H9 (cell line): ENCODE data around the gene RPS19. TPM values are rescaled to one million over a fixed set of nuclear protein-coding genes. Genes with fewer than 3 reads are reported as not detected.

Experiments used
- DNase-seq: peaks from one replicate; pipeline ENCODE4 v3.0.0-alpha.2; 2017
- H2AFZ ChIP-seq: one replicate; pipeline ENCODE4 v1.6.1; 2013; ENCODE audit warnings: mild to moderate bottlenecking, low read length, control low read depth, moderate library complexity
- H2AK5ac ChIP-seq: 2 replicates; pipeline ENCODE4 v1.6.1; 2013; ENCODE audit warnings: low read length, control low read depth, mixed read lengths; ENCODE audit not compliant: insufficient read length
- H2BK120ac ChIP-seq: one replicate; pipeline ENCODE4 v1.6.1; 2013; ENCODE audit warnings: low read depth, mild to moderate bottlenecking, low read length, control low read depth, inconsistent platforms; ENCODE audit not compliant: poor library complexity, severe bottlenecking
- H2BK12ac ChIP-seq: 2 replicates; pipeline ENCODE4 v1.6.1; 2013; ENCODE audit warnings: low read length, control low read depth, mixed read lengths, low read depth; ENCODE audit not compliant: insufficient read length
- H2BK15ac ChIP-seq: 2 replicates; pipeline ENCODE4 v1.6.1; 2013; ENCODE audit warnings: low read depth, low read length, control low read depth
- H2BK20ac ChIP-seq: one replicate; pipeline ENCODE4 v1.6.1; 2013; ENCODE audit warnings: low read depth, mild to moderate bottlenecking, low read length, control low read depth, inconsistent platforms; ENCODE audit not compliant: poor library complexity, severe bottlenecking
- H2BK5ac ChIP-seq: 2 replicates; pipeline ENCODE4 v1.6.1; 2013; ENCODE audit warnings: low read length, control low read depth, mixed read lengths; ENCODE audit not compliant: insufficient read length
- H3K14ac ChIP-seq: 2 replicates; pipeline ENCODE4 v1.6.1; 2013; ENCODE audit warnings: low read length, control low read depth; ENCODE audit not compliant: insufficient read depth
- H3K18ac ChIP-seq: 2 replicates; pipeline ENCODE4 v1.6.1; 2013; ENCODE audit warnings: low read depth, mild to moderate bottlenecking, mixed read lengths, low read length, control low read depth; ENCODE audit not compliant: insufficient read length
- H3K23ac ChIP-seq: 2 replicates; pipeline ENCODE4 v1.6.1; 2013; ENCODE audit warnings: low read length, control low read depth, mixed read lengths, low read depth; ENCODE audit not compliant: insufficient read length
- H3K23me2 ChIP-seq: 2 replicates; pipeline ENCODE4 v1.6.1; 2013; ENCODE audit warnings: low read depth, mild to moderate bottlenecking, mixed read lengths, low read length, control low read depth; ENCODE audit not compliant: insufficient read length, poor library complexity, severe bottlenecking
- H3K27ac ChIP-seq: 2 replicates; pipeline ENCODE4 v1.5.1; 2013; ENCODE audit warnings: low read length, control low read depth, mixed read lengths, low read depth; ENCODE audit not compliant: insufficient read length
- H3K27me3 ChIP-seq: 2 replicates; pipeline ENCODE4 v1.6.1; 2013; ENCODE audit warnings: low read length, control low read depth, inconsistent platforms; ENCODE audit not compliant: insufficient read depth
- H3K4ac ChIP-seq: 2 replicates; pipeline ENCODE4 v1.6.1; 2013; ENCODE audit warnings: low read depth, mild to moderate bottlenecking, control low read depth, inconsistent platforms, low read length, moderate library complexity
- H3K4me1 ChIP-seq: 2 replicates; pipeline ENCODE4 v1.6.1; 2013; ENCODE audit warnings: low read length, control low read depth, inconsistent platforms; ENCODE audit not compliant: insufficient read depth
- H3K4me2 ChIP-seq: 2 replicates; pipeline ENCODE4 v1.6.1; 2013; ENCODE audit warnings: low read length, control low read depth, mixed read lengths; ENCODE audit not compliant: insufficient read length, insufficient read depth
- H3K56ac ChIP-seq: 2 replicates; pipeline ENCODE4 v1.6.1; 2013; ENCODE audit warnings: low read depth, mild to moderate bottlenecking, mixed read lengths, low read length, control low read depth; ENCODE audit not compliant: insufficient read length
- H3K79me1 ChIP-seq: 2 replicates; pipeline ENCODE4 v1.6.1; 2013; ENCODE audit warnings: low read depth, mild to moderate bottlenecking, moderate library complexity, low read length, control low read depth, inconsistent platforms; ENCODE audit not compliant: insufficient read depth, poor library complexity, severe bottlenecking
- H3K79me2 ChIP-seq: 2 replicates; pipeline ENCODE4 v1.6.1; 2013; ENCODE audit warnings: low read length, control low read depth, inconsistent platforms; ENCODE audit not compliant: insufficient read depth
- H3K9ac ChIP-seq: 2 replicates; pipeline ENCODE4 v1.6.1; 2013; ENCODE audit warnings: low read length, control low read depth, mixed read lengths; ENCODE audit not compliant: insufficient read length; ENCODE audit errors: extremely low read depth
- H3K9me3 ChIP-seq: one replicate; pipeline ENCODE4 v1.6.1; 2013; ENCODE audit warnings: low read depth, low read length, inconsistent platforms; ENCODE audit not compliant: control insufficient read depth
- H3T11ph ChIP-seq: one replicate; pipeline ENCODE4 v1.6.1; 2013; ENCODE audit warnings: mild to moderate bottlenecking, low read length, control low read depth, inconsistent platforms
- H4K20me1 ChIP-seq: one replicate; pipeline ENCODE4 v1.6.1; 2013; ENCODE audit not compliant: control insufficient read depth, insufficient read length, insufficient read depth
- H4K5ac ChIP-seq: 2 replicates; pipeline ENCODE4 v1.6.1; 2013; ENCODE audit warnings: low read depth, mild to moderate bottlenecking, mixed read lengths, low read length, control low read depth; ENCODE audit not compliant: insufficient read length
- H4K8ac ChIP-seq: replicated peaks from 2 replicates; pipeline ENCODE4 v1.6.1; 2013; ENCODE audit warnings: low read length, control low read depth, mixed read lengths, low read depth; ENCODE audit not compliant: insufficient read length
- H4K91ac ChIP-seq: 2 replicates; pipeline ENCODE4 v1.6.1; 2013; ENCODE audit warnings: low read depth, mild to moderate bottlenecking, moderate library complexity, mixed read lengths, low read length, control low read depth; ENCODE audit not compliant: insufficient read length
- H3K27ac Mint-ChIP-seq, 3 experiments: 2 replicates in 2 of 3; 3 replicates in 1 of 3; pipeline ENCODE4 v1.8.0; 2020 to 2021; ENCODE audit warnings: mixed read lengths in 3 of 3, mild to moderate bottlenecking in 1 of 3, moderate library complexity in 1 of 3
- H3K27me3 Mint-ChIP-seq: 2 replicates; pipeline ENCODE4 v1.8.0; 2021; ENCODE audit warnings: low read depth, mild to moderate bottlenecking, moderate library complexity, mixed read lengths
- H3K36me3 Mint-ChIP-seq, 3 experiments: 2 replicates in 2 of 3; 3 replicates in 1 of 3; pipeline ENCODE4 v1.8.0; 2020 to 2021; ENCODE audit warnings: low read depth in 3 of 3, mixed read lengths in 3 of 3; ENCODE audit not compliant: insufficient read depth in 1 of 3
- H3K4me1 Mint-ChIP-seq, 2 experiments: 2 replicates each; pipeline ENCODE4 v1.8.0; 2020; ENCODE audit warnings: mixed read lengths in 2 of 2
- H3K4me3 Mint-ChIP-seq, 2 experiments: 2 replicates in 1 of 2; 3 replicates in 1 of 2; pipeline ENCODE4 v1.8.0; 2020 to 2021; ENCODE audit warnings: mild to moderate bottlenecking in 2 of 2, mixed read lengths in 2 of 2, moderate library complexity in 1 of 2
- H3K9me3 Mint-ChIP-seq, 2 experiments: 2 replicates in 1 of 2; 3 replicates in 1 of 2; pipeline ENCODE4 v1.8.0; 2020; ENCODE audit warnings: mild to moderate bottlenecking in 2 of 2, mixed read lengths in 2 of 2, moderate library complexity in 1 of 2
- CTCF ChIP-seq: fragments of 200-600 bp; sonication (generic); conservative IDR thresholded peaks from 3 replicates; pipeline ENCODE4 v1.8.0; 2021; ENCODE audit warnings: antibody characterized with exemption, mild to moderate bottlenecking
- WGBS: extraction: QIAGEN DNeasy Blood & Tissue Kit; methylation state at CpG from one replicate; pipeline ENCODE4 v1.1.7; 2013; ENCODE audit warnings: missing lambda C conversion rate, low lambda C conversion rate, mixed read lengths; ENCODE audit not compliant: insufficient read length; ENCODE audit errors: extremely low coverage; 5-methylcytosine and 5-hydroxymethylcytosine counted together
- total RNA-seq: library from RNA; stranded (reverse); gene quantifications from 2 replicates; pipeline ENCODE4 v1.2.1, GENCODE V29; 2021

Gene RPS19
- total RNA-seq, 1 experiment from 2014 or later: 3,024 TPM

GRCh38 chr19:41880329-41880708 is 20.3 kb downstream of the RPS19 start:
- H4K91ac ChIP-seq: no peak overlapping the region
- no peak overlapping the region for H2AK5ac ChIP-seq
- Mint-ChIP-seq H3K9me3 (no peaks in the 10 kb centered on the region), H3K4me3 (no peak overlapping the region), H3K4me1 (peaks cover 11 to 33% of the 10 kb centered on the region in 2 experiments), H3K27ac (no peak overlapping the region), H3K27me3 (peaks cover 48% of the 10 kb centered on the region), H3K36me3 (no peaks in the 10 kb centered on the region; a peak in 1 of 7 replicates)
- no peak overlapping the region for H3K4ac ChIP-seq
- no peaks in the 10 kb centered on the region for H3K9me3 ChIP-seq
- no peaks in the 10 kb centered on the region; the same call in 1 of the 2 replicates for H3K27me3 ChIP-seq
- no peak overlapping the region for H2BK12ac ChIP-seq
- no peak for TF ChIP-seq CTCF
- no peak overlapping the region for H2BK120ac ChIP-seq
- no peaks in the 10 kb centered on the region for H3K4me1 ChIP-seq
- no peak overlapping the region for H3K9ac ChIP-seq
- H3K23me2 ChIP-seq: peaks cover 20% of the 10 kb centered on the region
- H3K18ac ChIP-seq: no peak overlapping the region
- no peak overlapping the region for H3K23ac ChIP-seq
- no peak overlapping the region for H2BK15ac ChIP-seq
- no peak overlapping the region for H3K27ac ChIP-seq
- H2BK5ac ChIP-seq: no peak overlapping the region
- no peak overlapping the region for H2BK20ac ChIP-seq
- H2AFZ ChIP-seq: no peak overlapping the region
- WGBS: no CpG with 5 or more reads among the region's 5 CpGs
- no peak overlapping the region for H3K56ac ChIP-seq
- H3K14ac ChIP-seq: no peak overlapping the region
- no peaks in the 10 kb centered on the region for H3K79me2 ChIP-seq
- no peaks in the 10 kb centered on the region for H4K20me1 ChIP-seq
- H3K4me2 ChIP-seq: no peak overlapping the region
- no peaks in the 10 kb centered on the region for H3K79me1 ChIP-seq
- H3T11ph ChIP-seq: no peak overlapping the region
- no peak for DNase-seq
- no peak overlapping the region for H4K8ac ChIP-seq
- no peak overlapping the region for H4K5ac ChIP-seq
